Activated naive CD4-positive, alpha-beta T cell treated with Interleukin-2 at 50 U/mL for 16 hours (primary cell): Measurements from ENCODE around the gene CX3CL1.

Source experiments
- DNase-seq: peaks from one replicate; pipeline ENCODE4 v3.0.0-alpha.2; 2020

The CX3CL1 gene

DNA sequence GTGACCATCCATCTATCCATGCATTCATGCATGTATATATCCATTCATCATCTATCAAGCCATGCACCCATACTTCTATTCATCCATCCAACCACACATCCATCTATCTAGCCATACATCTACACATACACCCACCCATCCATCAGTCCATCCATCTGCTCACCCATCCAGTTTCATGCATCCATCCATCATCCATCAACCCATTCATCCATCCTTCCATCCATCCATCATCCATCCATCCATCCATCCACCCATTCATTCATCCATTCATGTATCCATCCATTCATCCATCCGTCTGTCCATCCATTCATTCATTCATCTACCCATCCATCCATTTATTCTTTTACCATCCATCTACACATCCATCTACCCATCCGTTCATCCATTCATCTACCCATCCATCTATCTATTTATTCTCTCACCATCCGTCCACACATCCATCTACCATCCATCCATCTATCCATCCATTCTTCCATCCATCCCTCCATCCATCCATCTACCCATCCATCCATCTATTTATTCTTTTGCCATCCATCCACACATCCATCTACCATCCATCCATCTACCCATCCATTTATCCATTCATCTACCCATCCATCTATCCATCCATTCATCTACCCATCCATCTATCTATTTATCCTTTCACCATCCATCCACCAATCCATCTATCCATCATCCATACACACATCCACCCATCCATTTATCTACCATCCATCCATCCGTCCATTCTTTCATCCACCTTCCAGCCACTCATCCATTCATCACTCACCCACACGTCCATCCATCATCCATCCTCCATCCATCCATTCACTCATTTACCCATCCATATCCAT, 35.4 kb downstream of the CX3CL1 start:
- no peak for DNase-seq

DNA sequence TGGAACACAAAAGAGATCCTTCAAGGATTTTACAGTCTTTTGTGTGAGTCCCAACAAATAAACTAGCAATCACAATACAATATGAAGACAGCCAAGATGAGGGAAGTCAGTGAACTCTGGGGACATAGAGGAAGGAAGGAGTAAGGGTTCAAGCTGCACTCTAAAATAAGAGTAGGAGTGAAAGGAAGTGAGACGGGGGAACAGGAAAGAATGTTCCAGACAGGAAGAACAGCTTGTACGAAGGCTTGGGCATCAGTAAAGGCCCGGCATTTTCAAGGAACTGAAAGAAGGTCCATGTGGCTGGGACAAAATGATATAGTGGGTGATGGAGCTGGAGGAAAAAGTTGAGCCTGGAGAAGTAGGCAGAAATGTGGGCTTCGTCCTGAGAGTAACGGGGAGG, 36.8 kb downstream of the CX3CL1 start:
- DNase-seq = no peak

DNA sequence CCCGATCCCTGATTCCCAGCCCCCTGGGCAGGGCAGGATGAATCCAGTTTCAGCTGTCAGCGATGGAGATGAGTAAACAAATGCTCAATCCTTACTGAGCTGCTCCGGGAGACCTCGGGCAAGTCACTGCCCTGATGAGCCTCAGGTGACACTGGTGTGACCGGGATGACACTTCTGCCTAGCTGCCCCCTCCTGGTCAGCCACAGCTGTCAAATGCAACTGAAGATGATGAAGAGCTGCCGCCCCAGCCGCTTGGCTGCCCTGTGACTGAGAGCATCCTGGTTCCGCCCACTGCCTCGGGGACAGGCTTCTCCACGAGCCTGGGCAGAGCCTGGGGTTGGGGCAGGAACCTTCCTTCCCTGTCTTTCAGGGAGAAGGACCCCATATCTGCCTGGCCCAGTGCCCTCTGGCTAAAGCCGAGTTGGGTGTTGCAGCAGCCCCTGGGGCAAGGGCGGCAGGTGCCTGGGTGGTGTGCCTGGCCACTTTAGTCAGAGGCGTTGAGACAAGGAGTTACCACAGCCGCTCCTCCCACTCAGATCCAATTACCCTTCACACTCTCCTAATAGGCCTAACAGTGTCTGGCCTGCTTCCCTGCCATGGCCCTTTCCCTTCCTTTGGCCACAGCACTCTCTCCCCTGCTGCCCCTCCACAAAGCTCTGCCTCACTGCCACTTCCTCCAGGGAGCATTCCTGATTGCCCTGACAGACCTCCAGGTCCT, 37.7 kb downstream of the CX3CL1 start:
- DNase-seq = no peak

DNA sequence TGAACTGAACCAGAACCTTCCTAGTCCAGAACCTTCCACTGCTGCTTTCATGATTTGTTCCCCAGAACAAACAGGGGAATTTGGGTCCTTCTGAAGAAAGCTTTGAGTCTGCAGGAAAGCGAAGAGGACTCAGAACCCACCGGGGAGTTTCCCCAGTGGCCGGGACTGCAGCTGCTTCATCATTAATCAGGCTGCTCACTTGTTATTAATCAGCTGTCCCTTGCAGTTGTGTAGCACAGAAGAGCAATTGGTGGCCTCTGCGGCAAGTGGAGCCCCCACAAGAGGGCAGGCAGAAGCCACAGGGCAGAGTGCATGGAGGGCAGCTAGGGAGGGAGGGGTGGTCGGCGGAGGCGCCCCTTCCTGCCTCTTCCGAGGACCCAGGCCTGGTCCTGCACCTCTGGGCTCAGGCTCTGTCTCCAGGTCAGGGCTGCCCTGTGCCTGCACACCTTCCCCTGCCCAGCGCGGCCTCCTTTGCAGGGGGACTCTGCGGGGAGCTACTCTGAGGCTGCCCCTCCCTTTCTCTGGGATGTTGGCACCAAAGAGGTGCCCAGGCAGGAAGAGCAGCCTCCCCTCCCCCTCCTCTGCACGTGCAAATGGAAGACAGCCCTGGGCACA, 39.2 kb downstream of the CX3CL1 start:
- no peak for DNase-seq

DNA sequence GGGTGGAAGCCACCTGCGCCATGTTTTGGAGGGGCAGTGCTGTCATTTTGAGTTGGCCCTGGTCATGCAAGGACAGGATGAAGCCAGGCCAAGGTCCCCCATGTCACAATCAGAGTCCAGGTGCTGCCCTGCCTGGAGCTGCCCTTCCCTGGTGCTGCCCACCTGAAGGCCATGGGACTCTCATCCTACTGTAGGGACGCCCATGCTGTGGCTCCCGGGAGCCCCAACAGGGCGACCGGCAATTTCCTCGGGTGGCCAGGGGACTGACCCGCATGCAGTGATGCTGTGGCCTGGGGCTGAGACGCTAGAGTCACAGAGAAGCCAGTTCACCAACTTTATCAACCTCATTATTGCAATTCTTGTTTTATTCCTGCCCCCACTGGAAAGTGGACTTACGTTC, 40.3 kb downstream of the CX3CL1 start:
- no peak for DNase-seq

DNA sequence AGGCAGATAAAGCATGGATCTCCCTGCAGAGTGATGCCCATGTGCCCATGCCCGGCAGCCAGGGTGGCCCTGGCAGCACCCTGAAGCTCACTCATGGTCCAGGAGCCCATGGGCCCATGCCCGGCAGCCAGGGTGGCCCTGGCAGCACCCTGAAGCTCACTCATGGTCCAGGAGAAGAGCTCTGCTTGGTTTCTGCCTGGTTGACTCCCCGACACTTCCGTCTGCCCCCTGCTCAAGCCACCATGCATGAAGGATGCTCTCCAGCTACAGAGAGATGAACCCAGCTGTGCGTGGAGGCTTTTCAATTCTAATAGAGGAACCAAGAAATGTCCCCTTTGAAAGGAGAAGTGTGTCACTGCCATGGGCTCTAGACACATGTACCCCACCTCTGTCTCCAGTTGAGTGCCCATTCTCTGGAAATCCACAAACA, 41.0 kb downstream of the CX3CL1 start:
- no peak for DNase-seq

DNA sequence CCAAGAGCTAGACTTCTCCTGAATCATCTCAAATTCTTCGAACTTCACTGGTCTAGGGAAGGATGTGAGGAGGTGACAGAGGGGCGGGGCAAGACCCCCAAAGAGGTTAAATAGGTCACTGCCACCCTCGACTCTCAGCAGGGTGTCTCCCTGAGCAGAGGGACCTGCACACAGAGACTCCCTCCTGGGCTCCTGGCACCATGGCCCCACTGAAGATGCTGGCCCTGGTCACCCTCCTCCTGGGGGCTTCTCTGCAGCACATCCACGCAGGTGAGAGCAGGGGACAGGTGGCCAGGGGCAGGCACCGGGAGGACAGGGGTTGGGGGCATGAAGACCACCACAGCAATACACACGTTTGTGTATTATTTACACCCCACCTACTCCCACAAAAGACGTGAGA, 41.4 kb downstream of the CX3CL1 start:
- DNase-seq = no peak

DNA sequence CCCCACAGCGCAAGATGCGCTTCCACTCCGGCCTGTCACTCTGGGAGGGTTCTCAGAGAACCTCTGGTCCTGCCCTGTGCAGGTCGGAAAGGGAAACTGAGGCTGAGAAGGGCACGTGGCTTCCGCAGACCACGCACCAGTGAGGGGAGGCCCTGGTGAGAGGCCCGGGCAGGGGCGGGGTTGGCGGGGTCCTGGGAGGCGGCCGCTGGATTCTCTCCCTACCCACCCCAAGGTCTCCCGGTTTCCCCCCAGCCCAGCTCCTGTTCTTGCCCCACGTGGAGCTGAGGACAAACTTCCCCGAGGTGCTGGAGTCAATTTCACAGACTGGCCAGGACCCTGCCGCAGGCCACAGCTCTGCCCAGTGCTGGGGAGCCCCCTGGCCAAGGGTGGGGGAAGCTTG, 43.8 kb downstream of the CX3CL1 start:
- no peak for DNase-seq

DNA sequence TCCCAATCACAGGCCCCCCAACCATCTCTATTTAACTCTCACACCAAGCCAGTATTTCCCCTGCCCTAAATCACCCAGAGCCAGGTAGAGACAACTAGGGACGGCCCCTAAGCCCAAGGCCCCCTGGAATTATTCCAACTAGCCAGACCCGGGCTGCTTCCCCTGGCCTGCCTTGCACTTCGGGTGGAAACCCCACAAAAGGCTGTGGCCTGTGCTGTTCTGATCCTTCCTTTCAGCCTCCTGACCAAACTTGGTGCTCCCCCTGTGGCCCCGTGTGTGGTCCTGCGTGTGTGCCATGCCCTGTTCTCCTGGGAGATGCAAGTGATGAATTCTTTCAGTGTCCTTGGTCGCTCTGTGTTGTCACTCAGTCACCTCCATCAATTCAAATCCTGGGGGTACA, 47.2 kb downstream of the CX3CL1 start:
- DNase-seq = no peak

DNA sequence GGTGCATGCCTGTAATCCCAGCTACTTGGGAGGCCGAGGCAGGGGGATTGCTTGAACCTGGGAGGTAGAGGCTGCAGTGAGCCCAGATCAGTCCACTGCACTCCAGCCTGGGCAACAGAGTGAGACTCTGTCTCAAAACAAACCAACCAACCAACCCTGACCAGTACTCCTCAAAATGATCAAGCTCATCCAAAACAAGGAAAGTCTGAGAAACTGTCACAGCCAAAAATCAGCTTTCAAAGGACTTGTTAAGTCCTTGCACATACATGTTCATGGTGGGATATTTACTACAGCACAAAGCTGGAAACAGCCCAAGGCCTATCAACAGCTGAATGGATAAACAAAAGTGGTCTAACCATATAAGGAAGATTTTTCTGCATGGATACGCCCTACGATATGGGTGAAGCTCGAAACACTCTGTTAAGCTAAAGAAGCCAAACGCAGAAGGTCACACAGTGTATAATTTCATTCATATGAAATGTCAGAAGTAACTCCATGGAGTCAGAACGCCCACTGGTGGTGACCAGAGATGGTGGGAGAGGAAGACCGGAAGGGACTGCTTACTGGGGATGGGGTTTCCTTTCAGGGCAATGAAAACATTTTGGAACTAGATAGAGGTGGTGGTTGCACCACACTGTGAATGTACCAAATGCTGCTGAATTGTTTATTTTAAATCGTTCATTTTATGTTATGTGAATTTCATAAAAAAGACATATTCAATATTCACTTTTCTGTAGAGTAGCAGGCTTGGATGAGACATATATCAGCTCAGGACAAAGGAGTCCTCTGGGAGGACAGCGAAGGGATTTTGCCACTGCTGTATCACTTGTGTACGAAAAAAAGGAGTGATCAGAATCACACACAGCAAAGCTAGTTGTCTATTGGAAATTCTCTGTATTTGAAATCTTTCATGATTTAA, 50.0 kb downstream of the CX3CL1 start:
- DNase-seq = no peak

DNA sequence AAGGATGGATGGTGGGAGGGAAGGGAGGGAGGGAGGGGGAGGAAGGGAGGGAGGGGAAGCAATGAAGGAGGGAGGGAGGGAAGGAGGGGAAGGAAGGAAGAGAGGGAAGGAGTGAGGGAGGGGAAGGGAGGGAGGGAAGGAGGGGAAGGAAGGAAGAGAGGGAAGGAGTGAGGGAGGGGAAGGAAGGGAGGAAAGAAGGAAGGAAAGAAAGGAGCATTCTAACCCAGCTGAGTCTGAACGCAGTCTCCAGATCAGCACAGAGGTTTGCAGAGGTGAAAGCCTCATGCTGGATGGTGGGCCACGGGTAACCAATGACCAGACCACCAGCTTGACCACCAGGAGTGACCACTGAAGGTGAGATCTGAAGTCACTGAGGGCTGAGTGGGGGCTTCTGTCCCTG, 50.9 kb downstream of the CX3CL1 start:
- no peak for DNase-seq

DNA sequence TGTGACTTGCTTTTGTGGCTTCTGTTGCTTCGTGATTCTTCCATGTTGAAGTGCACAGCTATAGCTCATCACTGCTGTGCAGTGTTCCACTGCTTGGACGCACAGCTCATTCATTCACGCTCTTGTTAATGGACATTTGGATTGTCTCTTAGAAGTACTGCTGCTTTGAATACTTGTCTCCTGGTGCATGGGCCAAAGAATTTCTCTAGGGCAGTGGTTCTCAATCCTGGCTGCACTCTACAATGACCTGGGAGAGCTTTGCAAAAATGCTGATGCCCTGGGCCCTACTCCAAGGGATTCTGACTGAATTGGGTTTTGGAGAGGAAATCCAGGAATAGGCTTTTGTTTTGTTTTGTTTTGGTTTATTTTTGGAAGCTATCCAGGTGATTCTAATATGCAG, 52.3 kb downstream of the CX3CL1 start:
- no peak for DNase-seq

DNA sequence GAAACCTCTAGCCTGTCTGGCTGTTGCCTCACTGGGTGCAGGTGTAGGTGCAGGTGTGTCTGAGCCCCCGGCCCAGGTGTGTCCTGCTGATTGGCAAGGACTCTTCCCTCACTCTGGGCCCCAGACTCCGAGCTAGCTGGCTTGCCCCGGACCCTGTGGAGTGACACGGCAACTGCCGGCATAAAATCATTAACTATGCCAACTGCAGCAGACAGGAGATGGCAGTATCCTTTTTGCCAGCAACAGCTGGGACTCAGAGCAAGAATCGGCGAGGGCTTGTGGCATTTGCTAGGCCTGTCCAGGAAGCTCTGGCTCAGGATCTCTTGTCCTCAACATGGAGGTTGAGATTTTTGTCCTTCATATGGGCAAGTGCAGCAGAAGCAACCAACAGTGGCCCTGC, 54.1 kb downstream of the CX3CL1 start:
- DNase-seq = no peak

DNA sequence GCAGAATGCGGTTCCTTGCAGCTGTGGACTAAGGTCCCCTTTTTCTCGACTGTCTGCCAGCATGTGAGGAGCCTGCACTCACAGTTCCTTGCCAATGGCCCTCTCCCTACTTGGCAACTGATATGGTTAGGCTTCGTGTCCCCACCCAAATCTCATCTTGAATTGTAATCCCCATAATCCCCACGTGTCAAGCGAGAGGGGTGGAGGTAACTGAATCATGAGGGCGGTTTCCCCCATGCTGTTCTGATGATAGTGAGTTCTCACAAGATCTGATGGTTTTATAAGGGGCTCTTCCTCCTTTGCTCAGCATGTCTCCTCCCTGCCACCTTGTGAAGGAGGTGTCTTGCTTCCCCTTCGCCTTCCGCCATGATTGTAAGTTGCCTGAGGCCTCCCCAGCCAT, 55.0 kb downstream of the CX3CL1 start:
- DNase-seq = no peak

DNA sequence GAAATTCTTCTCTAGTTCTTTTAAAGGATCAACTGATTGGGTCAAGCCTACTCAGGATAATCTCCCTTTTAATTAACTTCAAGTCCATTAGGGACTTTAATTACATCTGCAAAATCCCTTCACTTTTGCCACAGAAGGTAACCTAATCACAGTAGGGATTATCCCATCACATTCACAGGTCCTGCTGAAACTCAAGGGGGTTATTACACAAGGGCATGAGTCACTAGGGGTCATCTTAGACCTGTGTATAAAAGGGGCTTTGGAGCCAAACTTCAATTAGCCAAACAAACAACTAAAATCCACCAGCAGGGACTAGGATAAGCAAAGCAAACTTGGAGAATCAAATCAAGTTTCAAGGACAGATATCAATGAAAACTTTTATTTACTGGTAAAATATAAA, 55.5 kb downstream of the CX3CL1 start:
- no peak for DNase-seq

DNA sequence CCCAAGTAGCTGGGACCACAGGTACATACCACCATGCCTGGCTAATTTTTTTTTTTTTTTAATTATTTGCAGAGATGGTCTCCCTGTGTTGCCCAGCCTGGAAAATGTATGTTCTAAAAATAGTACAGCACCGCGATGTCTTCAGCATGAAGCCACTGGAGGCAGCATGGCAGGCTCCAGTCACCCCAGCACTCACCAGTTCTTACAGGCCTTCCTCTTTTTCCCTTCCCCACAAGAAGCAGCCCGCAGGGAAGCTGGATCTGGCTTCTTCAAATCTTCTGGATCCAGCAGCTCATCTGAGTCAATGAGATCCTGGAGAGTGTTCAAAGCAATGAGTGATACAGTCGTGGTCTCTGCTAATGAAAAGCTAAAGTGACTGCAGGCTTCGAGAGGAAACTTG, 58.7 kb downstream of the CX3CL1 start:
- no peak for DNase-seq

DNA sequence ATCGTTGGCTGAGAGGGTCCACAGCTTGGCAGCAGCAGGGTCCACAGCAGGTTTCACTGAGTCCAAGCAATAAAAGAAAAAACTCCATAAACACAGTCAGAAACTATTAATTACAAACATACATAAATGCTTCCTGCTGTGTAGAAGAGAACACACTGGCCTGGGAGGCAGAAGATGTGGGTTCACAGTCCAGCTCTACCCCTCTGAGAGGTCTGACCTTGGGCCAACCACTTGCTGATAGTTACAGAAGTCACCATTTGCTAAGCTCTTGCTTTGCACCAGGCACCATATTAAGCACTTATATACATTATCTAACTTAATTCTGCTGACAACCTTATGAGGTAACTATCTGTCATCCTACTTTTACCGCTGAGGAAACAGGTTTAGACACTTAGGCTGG, 60.2 kb downstream of the CX3CL1 start:
- no peak for DNase-seq

DNA sequence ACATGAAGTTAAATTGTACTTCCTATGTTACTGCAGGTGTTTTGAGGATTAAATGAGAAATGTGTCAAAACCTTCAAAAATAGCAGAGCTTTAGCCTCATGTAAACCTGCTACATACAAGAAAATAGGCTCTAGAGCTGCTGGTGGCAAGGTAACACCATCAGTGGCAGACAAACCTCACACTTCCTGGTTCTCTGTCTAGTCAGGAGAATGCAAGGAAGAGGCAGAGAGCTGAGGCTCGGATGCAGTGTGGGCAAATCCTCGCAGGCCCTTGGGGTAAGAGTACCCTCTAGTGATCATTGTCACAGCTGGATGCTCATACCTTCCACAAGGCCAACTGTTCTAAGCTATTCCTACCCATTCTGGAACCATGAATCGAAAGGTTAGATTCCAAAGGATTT, 60.7 kb downstream of the CX3CL1 start:
- DNase-seq = no peak

DNA sequence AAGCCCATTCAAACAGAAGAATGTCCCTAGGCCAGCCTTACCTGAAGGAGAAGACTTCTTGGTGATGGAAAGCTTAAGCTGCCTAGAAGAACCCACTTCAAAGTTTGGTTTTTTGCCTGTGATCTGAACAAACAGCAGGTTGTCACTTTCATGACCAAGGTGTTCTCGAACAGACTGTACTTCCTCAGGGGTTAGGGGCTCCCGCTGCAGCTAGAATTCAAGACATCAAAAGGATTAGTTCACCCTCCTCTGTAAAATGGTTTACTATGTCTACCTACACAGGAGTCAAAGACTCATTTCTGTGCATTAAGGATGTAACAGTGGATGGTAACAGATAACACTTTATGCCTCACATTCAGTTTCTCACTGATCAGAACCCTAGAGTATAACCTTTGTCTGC, 61.7 kb downstream of the CX3CL1 start:
- no peak for DNase-seq
